ENCODE data around the gene CNIH4.

DNA sequence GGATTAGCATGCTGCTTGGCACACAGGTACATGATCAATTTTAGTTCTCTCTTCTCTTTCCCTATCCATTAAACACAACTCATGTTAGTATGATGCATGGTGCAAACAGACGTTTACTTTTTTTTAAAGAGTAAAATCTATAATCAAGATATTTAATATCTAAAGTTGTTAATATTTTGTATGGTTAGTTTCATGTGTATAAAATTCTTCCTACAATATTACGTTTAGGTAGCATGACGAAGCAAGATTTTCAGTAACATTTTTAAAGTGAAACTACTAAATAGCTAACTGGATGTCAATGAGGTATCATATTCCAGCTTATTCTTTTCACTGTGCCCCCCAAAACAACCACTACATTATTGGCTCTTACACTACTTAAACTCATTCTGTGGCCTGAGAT lies 36.6 kb downstream of the CNIH4 start:
- TF ChIP-seq, protein P1, sequence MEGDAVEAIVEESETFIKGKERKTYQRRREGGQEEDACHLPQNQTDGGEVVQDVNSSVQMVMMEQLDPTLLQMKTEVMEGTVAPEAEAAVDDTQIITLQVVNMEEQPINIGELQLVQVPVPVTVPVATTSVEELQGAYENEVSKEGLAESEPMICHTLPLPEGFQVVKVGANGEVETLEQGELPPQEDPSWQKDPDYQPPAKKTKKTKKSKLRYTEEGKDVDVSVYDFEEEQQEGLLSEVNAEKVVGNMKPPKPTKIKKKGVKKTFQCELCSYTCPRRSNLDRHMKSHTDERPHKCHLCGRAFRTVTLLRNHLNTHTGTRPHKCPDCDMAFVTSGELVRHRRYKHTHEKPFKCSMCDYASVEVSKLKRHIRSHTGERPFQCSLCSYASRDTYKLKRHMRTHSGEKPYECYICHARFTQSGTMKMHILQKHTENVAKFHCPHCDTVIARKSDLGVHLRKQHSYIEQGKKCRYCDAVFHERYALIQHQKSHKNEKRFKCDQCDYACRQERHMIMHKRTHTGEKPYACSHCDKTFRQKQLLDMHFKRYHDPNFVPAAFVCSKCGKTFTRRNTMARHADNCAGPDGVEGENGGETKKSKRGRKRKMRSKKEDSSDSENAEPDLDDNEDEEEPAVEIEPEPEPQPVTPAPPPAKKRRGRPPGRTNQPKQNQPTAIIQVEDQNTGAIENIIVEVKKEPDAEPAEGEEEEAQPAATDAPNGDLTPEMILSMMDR (IDR thresholded peaks at IDR 0.05), result no peak
- no peak for TF ChIP-seq POLR2A (IDR thresholded peaks at IDR 0.05)

Measured in uterus (tissue), 2 donors.